Measurements from ENCODE around the gene DNAH2. TPM values are rescaled to one million over a fixed set of nuclear protein-coding genes. Genes with fewer than 3 reads are reported as not detected.
"Not testable (repeated sequence)": the region's sequence is repeated elsewhere in the genome, so short reads cannot be mapped to it uniquely, and the experiment has no call there.

The DNAH2 gene
- total and polyA plus RNA-seq, 2 of the 8 experiments (the other 6 are each of a cell fraction or from before 2014, with no cell fraction given) = 0.13 to 0.18 TPM

DNA sequence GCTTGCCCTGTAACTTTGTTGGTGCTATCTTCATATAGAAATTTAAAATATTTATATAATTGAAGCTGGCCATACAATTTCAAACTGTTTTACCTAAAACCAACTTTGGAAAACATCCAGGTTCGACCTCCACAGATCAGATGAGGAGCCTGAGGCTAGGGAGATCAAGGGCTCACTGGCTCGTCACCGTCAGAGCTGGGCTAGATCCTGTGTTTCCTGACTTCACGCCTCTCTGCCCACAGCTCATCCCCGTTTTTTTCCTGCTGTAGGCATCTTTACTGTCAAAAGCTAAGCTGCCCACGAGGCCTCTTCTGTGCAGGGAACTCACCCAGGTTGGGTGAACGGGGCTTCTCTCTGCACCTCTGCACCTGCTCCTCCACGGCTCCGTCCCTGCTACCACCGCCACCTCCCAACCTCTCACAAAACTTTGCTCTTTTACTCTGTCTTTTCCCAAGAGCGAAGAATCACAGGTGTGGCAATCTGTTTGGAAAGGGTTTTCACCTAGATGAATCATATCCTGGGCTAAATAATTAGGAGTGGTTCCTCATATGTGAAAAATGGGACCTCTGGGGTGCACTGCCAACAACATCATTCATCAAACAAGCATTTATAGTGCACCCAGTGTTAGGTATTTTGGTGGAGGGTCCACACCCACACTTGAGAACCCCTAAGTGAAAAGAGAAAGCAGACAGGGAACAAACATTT lies 91.7 kb downstream of the DNAH2 start (continued):
- TF ChIP-seq SUZ12 (IDR thresholded peaks at IDR 0.05; ENCODE audit: low read length) = no peak
- TF ChIP-seq RXRA (IDR thresholded peaks at IDR 0.05; ENCODE audit: insufficient read depth, low read depth, low read length) = no peak
- TF ChIP-seq GTF2F1 (IDR thresholded peaks at IDR 0.05; ENCODE audit: borderline replicate concordance, low read depth, low read length) = no peak
- no peak for TF ChIP-seq RFX5 (IDR thresholded peaks at IDR 0.05; ENCODE audit: borderline replicate concordance, low read depth, low read length)
- no peak for TF ChIP-seq KDM4A (IDR thresholded peaks at IDR 0.05; ENCODE audit: low read depth, low read length, severe bottlenecking)
- TF ChIP-seq ASH2L (IDR thresholded peaks at IDR 0.05; ENCODE audit: low read length) = no peak

DNA sequence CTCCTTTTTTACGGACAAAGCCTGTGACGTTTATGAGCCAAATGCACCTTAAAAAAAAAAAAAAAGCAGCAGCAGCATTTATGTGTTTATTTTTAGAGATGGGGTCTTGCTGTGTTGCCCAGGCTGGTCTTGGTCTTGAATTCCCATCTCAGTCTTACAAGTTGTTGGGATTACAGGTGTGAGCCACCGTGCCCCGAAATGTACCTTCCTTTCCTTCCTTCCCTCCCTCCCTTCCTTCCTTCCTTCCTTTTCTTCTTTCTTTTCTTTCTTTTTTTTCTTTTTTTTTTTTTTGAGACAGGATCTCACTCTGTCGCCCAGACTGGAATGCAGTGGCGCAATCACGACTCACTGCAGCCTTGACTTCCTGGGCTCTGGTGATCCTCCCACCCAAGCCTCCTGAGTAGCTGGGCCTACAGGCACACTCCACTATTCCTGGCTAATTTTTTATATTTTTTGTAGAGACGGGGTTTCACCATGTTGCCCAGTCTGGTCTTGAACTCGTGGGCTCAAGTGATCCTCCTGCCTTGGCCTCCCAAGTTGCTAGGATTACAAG lies 92.3 kb downstream of the DNAH2 start:
- H3K27ac ChIP-seq (ENCODE audit: low read depth, low read length); H3K4me2 ChIP-seq (ENCODE audit: insufficient read depth in 1 of 2, low read depth in 2 of 2, low read length in 2 of 2); H2AK5ac ChIP-seq (ENCODE audit: low read depth, low read length); FAIRE-seq; H3K79me1 ChIP-seq (ENCODE audit: low read depth, low read length); H4K5ac ChIP-seq (ENCODE audit: insufficient read length, low read depth, low read length); POLR2A ChIA-PET (ENCODE audit: partially characterized antibody); H2BK20ac ChIP-seq (ENCODE audit: low read length); H2BK15ac ChIP-seq (ENCODE audit: low read length); H3K36me3 ChIP-seq (ENCODE audit: control insufficient read depth in 2 of 4, insufficient read depth in 4 of 4, low read length in 3 of 4); H3K27me3 ChIP-seq (replicated peaks in 1 of 4; ENCODE audit: control insufficient read depth in 3 of 4, extremely low read depth in 1 of 4, insufficient read depth in 3 of 4, low read length in 3 of 4); H3K23me2 ChIP-seq (ENCODE audit: low read depth, low read length); H2BK5ac ChIP-seq (ENCODE audit: low read depth, low read length); H3K18ac ChIP-seq (ENCODE audit: extremely low read depth, low read length); H3K4me3 ChIP-seq (ENCODE audit: extremely low read depth in 1 of 4, insufficient read depth in 2 of 4, low read depth in 3 of 4, low read length in 4 of 4); H3K56ac ChIP-seq (replicated peaks; ENCODE audit: insufficient read length, low read depth, low read length); H3K9ac ChIP-seq (replicated peaks in 1 of 4; ENCODE audit: extremely low read depth in 1 of 4, low read depth in 3 of 4, low read length in 3 of 4); H3K79me2 ChIP-seq (ENCODE audit: control insufficient read depth in 1 of 2, insufficient read depth in 2 of 2, low read length in 2 of 2); DNase-seq (ENCODE audit: low read depth in 1 of 2, low spot score in 2 of 2); H2AFZ ChIP-seq (ENCODE audit: low read length); H3K4me1 ChIP-seq (replicated peaks in 1 of 4; ENCODE audit: control insufficient read depth in 3 of 4, insufficient read depth in 4 of 4, low read length in 3 of 4); H3K9me3 ChIP-seq (ENCODE audit: insufficient read depth in 2 of 2, low read depth in 1 of 2, low read length in 1 of 2); H4K91ac ChIP-seq (replicated peaks; ENCODE audit: insufficient read length, low read length); H2BK120ac ChIP-seq (replicated peaks; ENCODE audit: low read depth, low read length); H3K14ac ChIP-seq (ENCODE audit: insufficient read length); H3K23ac ChIP-seq (ENCODE audit: insufficient read length); H2BK12ac ChIP-seq (ENCODE audit: low read depth, low read length); H4K20me1 ChIP-seq (replicated peaks in 1 of 2; ENCODE audit: control insufficient read depth in 1 of 2, insufficient read depth in 2 of 2, low read length in 2 of 2); H3K4ac ChIP-seq (replicated peaks; ENCODE audit: insufficient read length, low read depth, low read length); H4K8ac ChIP-seq (ENCODE audit: extremely low read depth, insufficient read depth, low read length): not testable (repeated sequence)
- CTCF ChIA-PET (ENCODE audit: partially characterized antibody) = interaction anchor here (1.2 to 1.3 kb wide), 2 partner anchors 9 to 10 kb away, joined by 6 read pairs; no protein-coding TSS in a partner anchor
- WGBS, 2 experiments (ENCODE audit: extremely low coverage in 1 of 2, insufficient coverage in 1 of 2, insufficient read length in 1 of 2, insufficient replicate concordance in 2 of 2, low coverage in 1 of 2, low lambda C conversion rate in 2 of 2, missing lambda C conversion rate in 1 of 2) = 83% methylated on average over 6 of the region's 9 CpGs; no CpG with 5 or more reads in 1 of the 2 experiments
